ENCODE measurements around the gene TIMP2.

DNA sequence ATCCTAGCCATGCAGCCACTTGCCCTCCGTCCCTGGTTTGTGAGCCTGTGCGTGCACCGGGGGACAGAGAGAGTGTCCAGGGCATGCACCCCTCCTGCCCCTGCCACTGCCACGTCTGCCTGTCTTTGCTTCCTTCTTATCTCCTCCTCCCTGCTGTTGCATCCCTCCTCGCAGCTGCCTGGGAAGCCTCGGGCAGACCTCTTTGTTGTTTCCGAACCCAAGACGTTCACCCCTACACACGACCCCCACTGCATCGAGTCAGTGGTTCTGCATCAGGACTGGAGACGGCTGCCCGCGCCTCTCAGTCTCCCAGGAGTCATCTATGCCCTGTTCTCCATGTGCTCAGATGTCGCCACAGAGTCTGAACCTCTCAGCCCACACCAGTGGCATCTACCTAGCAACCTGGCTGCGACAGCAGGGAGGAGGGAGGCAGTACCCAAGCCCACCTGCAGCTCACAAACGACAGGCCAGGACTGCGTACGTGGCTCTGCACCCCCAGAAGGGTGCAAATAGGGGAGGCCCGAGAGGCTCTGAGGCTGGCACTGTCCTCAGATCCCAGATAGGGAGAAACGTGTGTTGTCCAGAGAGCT lies 5.2 kb downstream of the TIMP2 start:
- TF ChIP-seq, protein P1, sequence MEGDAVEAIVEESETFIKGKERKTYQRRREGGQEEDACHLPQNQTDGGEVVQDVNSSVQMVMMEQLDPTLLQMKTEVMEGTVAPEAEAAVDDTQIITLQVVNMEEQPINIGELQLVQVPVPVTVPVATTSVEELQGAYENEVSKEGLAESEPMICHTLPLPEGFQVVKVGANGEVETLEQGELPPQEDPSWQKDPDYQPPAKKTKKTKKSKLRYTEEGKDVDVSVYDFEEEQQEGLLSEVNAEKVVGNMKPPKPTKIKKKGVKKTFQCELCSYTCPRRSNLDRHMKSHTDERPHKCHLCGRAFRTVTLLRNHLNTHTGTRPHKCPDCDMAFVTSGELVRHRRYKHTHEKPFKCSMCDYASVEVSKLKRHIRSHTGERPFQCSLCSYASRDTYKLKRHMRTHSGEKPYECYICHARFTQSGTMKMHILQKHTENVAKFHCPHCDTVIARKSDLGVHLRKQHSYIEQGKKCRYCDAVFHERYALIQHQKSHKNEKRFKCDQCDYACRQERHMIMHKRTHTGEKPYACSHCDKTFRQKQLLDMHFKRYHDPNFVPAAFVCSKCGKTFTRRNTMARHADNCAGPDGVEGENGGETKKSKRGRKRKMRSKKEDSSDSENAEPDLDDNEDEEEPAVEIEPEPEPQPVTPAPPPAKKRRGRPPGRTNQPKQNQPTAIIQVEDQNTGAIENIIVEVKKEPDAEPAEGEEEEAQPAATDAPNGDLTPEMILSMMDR (IDR thresholded peaks at IDR 0.05), result no peak
- TF ChIP-seq POLR2A (IDR thresholded peaks at IDR 0.05), result no peak
